Measurements from ENCODE around the gene MARK3. TPM values are rescaled to one million over a fixed set of nuclear protein-coding genes. Genes with fewer than 3 reads are reported as not detected.

The MARK3 gene
- total RNA-seq, 1 donor from 2014 or later = 123 TPM

DNA sequence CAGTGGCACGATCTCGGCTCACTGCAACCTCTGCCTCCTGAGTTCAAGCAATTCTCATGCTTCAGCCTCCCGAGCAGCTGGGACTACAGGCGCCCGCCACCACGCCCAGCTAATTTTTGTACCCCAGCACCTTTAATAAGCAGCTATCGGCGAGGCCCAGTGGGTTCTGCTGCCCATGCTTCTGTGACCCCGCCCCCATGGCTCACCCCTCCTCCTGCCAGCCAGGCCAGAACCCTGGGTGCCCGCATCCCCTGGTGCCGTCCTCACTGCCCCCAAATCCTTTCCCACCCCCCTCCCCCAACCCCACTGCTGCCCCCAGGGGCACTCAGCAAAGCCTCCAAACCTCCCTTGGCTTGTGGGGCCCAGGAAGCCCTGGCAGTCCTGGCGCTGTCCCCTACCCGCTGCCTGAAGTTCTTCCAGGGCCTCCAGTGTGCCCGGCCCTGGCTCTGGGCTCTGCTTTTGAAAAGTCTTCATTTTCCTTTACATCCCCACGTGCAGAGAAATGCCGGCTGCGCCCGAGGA lies 162.8 kb downstream of the MARK3 start:
- DNase-seq (ENCODE audit: missing footprints) = peak; percentile 35
- intact Hi-C loops (cut with DNase I) = loop anchor here (2.0 kb wide), 1 partner anchor 29 kb away; no protein-coding TSS in a partner anchor
- ATAC-seq = no peak

DNA sequence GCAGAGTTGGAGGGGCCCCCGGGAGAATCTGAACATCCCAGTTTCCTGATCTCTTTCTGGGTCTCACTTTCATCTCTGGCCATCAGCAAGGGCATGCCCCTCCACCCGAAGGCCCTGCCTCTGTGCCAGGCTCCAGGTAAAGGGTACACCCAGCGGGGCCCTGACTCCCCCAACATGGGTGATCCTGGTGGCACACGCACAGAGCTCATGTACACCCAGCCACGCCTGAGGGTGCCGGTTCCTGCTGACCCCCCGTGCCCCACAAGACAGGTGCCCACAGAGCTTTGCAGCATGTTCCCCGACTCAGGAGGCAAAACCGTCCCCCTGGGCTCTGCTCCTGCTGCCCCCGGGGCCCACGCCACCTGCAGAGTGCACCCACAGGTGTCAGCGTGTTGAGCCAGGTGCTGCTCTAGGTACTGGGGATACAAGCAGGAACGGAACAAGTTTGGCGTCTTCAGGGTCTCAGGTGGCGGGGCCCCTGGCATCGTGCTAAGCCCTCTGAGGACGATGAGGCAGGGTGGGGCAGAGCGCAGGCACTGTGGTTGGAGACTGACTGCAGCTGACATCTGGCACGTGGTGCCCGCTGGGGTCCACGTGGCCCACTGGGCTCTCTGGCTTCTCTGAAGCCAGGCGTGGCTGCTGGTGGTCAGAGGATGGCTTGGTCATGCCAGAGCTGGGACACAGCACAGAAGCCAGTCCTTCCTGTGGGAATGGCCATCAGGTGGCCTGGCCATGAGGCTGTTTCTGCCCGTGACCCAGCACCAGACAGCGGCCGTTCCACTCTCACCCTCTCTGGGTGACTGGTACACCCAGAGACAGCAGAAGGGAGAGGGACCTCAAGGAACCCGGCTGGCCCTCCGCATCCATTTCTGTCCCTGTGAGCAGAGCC lies 163.5 kb downstream of the MARK3 start:
- ATAC-seq = no peak
- DNase-seq (ENCODE audit: missing footprints) = peak; percentile 60
- intact Hi-C loops (cut with DNase I) = no loop called here

DNA sequence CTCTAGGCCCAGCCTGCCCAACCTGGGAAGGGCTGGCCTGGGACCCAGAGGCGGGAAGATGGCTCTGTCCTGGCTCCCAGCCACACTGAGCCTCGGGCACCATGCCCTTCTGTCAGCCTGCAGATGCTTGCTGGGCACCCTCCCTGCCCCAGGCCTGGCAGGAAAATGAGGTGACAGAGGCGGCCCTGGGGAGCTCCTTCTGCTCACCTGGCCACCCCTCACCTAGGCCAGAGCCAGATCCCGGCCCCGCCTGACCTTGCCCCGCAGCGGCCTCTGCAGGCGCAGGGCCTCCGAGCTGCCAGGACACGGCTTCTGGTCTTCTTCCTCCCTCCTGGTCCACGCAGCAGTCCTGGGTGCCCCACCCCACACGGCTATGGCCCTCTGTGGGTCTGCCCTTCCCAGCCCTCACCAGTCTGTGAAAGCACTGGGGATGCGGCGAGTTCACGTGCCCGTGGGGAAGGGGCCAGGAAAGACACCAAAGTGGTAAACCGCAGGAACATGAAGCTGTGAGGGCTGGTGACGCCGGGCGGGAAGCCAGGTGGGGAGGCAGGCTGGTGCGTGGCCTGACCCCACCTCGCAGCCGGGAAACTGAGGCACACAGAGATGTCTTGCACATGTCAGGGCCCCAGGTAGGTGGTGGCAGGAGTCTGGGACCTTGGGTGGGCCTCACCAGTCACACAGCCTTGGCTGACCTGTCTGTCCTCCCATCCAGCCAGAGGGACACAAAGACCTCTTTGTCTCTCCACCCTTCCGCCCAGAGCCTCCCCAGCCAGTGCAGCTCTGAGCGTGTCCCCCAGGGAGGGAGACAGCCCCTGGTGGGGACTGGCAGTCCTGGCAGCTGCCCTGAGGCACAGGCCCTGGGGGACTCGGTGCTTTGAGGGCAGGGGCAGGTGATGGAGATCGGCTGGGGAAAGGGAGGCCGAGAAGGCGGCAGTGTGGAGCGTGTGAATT lies 164.4 kb downstream of the MARK3 start:
- peak; percentile 79 for DNase-seq (ENCODE audit: missing footprints)
- intact Hi-C loops (cut with DNase I) = no loop called here
- no peak for ATAC-seq

DNA sequence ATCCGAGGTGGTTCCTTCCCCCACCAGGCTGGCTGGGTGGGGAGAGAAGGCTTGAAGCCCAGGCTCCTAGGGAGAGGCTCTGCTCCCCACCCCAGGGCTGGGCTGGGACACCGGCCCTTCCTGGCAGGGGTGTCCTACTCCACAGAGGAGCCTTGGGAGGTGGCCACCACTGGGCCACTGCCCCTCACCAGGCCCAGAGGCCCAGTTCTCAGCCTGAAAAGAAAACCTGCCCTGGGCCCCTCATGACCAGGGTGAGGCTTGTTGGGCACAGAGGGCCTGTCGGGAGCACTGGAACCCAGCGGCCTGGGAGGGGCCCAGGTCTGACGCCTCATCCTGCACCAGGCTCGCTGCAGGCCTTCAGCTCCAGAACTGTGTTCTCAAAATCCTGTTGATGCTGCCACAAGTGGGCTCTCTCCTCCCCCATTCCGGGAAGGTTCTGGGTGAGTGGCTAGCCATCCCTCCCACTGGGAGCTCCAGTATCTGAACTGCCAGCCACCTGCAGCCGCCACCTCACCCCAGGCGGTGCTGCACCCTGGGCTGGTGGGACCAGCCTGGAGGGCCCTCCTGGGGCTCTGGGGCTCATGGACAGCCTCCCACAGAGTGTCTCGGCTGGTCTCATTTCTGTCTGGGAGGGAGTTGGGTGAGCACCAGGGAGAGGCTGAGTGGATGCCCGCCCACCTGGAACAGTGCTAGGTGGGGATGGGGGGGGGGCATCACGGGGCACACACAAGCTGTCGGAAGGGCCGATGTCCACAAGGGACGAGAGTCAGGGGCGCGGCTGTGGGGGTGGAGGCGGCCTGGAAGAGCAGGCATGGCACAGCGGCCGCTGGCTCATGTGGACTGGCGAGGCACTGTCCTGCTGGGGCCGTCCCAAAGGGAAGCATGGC lies 165.5 kb downstream of the MARK3 start:
- ATAC-seq = peak; percentile 17
- peak; percentile 73 for DNase-seq (ENCODE audit: missing footprints)
- intact Hi-C loops (cut with DNase I) = no loop called here

DNA sequence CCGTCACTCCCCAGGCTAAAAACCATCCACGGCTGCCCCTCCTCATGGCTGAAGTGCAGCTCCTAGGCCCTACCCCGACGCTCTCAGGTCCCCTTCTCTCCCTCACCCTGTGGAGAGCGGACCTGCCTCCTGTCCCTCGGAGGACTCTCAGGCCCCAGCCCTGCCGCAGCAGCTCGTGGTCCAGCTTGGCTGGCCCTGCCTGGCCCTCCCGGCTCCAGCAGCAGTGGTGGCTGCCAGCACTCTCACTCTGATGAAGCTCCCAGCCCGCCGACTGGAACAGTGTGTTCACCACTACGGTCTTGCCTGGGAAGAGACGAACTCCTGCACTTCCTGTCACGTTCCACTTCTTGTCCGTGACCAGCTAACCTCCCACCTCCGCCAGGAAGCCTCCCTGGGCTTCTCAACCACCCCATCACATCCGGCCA lies 166.1 kb downstream of the MARK3 start:
- ATAC-seq = peak; percentile 77
- DNase-seq (ENCODE audit: missing footprints) = peak; percentile 85
- intact Hi-C loops (cut with DNase I) = no loop called here

DNA sequence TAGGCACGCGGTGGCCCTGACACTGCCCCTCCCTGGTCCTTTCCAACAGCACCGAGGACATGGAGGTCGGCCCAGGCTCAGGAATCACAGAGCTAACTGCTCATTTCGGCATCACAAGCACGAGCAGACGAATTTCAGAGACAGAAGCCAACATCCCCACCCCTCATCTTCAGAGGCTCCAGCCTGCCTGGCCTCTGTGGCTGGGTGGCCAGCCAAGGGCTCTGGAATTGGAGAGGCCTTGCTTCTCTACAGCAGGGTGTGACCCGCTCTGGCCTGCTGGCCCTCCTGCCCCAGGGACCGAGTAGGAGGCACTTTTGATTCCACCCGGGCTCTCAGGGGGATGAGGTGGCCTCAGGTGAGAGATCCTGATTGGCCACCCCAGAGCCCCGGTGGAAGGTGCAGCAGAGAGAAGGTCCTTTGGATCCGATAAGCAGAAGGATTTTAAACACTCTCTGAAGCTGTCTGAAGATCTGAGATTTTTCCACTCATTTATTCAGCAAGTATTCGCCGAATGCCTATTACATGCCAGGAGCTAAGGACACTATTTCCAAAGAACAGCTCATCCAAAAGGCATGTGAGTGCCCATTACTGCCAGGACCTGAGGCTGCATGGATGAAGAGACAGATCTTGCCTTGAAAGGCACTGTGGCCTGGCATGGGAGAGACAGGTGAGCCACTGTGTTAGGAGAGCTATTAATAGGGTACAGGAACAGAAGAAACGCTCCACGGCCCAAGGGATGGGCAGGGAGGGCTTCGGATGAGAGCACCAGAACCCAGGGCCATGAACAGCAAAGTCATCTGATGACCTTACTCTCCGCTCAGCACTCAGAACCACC lies 167.0 kb downstream of the MARK3 start:
- ATAC-seq (peak; percentile 62), DNase-seq (ENCODE audit: missing footprints) (peak; percentile 73)
- intact Hi-C loops (cut with DNase I) = no loop called here

DNA sequence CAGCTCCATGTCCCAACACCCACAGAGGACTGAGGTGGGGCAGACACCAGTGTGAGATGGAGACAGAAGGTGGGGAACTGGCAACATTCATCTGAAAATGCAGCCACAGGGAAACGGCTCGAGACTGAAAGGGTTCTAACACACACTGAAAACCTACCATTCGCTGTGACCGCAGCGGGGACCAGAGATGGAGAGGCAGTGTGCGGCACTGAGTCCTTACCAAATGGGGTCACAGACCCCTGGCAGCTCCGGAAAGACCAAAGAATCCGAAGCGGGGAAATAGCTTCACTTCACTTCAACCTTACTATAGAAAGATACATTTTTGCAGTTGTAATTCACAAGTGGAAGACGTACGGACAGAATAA lies 167.6 kb downstream of the MARK3 start:
- DNase-seq (ENCODE audit: missing footprints) = no peak
- ATAC-seq = no peak
- intact Hi-C loops (cut with DNase I) = no loop called here

Other genes starting within 250 kb of the MARK3 start
- gene EIF5, start 51.2 kb upstream of the MARK3 start, total RNA-seq = 252 TPM
- 577 TPM for gene CKB, start 137.4 kb downstream of the MARK3 start, total RNA-seq
- gene TRMT61A, start 143.8 kb downstream of the MARK3 start, total RNA-seq = 5.6 TPM
- gene BAG5, start 177.2 kb downstream of the MARK3 start, total RNA-seq = 16.1 TPM
- 49.3 TPM for gene COA8, start 177.5 kb downstream of the MARK3 start, total RNA-seq
- gene KLC1, start 243.8 kb downstream of the MARK3 start, total RNA-seq = 151 TPM

Measured in Right ventricle myocardium inferior (tissue), 1 donor.